BLaER1 (cell line): Measurements from ENCODE around the gene PLK5.
"Not testable (repeated sequence)": the region's sequence is repeated elsewhere in the genome, so short reads cannot be mapped to it uniquely, and the experiment has no call there.

ENCODE experiments used
- H3K27ac ChIP-seq: shearing (Covaris generic); formaldehyde crosslinking; 2 replicates; pipeline ENCODE4 v1.8.1; 2022
- H3K27me3 ChIP-seq: shearing (Covaris generic); formaldehyde crosslinking; 2 replicates; pipeline ENCODE4 v1.8.1; 2022
- H3K36me3 ChIP-seq: shearing (Covaris generic); formaldehyde crosslinking; 2 replicates; pipeline ENCODE4 v1.8.1; 2022
- H3K4me1 ChIP-seq: shearing (Covaris generic); formaldehyde crosslinking; 2 replicates; pipeline ENCODE4 v1.8.1; 2022
- H3K4me2 ChIP-seq: shearing (Covaris generic); formaldehyde crosslinking; 2 replicates; pipeline ENCODE4 v1.8.1; 2022
- H3K4me3 ChIP-seq: shearing (Covaris generic); formaldehyde crosslinking; 2 replicates; pipeline ENCODE4 v1.8.1; 2022
- H3K9ac ChIP-seq: shearing (Covaris generic); formaldehyde crosslinking; 2 replicates; pipeline ENCODE4 v1.8.1; 2022
- H3K9me3 ChIP-seq: shearing (Covaris generic); formaldehyde crosslinking; 2 replicates; pipeline ENCODE4 v1.8.1; 2022
- H4K20me1 ChIP-seq: shearing (Covaris generic); formaldehyde crosslinking; 2 replicates; pipeline ENCODE4 v1.8.1; 2022
- Cebpa-rat ChIP-seq: shearing (Covaris generic); IDR thresholded peaks from 2 replicates; pipeline ENCODE4 v1.8.1; 2022

The PLK5 gene

GRCh38 chr19:1523412-1524286 is at the start of gene PLK5:
Gene PLK5, plus strand, starts transcription at chr19:1524077. Its CDS starts 2,920 bp downstream, at chr19:1526997.
- Histone ChIP-seq H3K27ac (no peak within 1 kb of the TSS), H3K4me2 (no peak within 1 kb of the TSS), H4K20me1 (no peaks in the 10 kb centered on the region), H3K9ac (no peak within 1 kb of the TSS), H3K4me1 (peaks cover 27% of the 10 kb centered on the region), H3K27me3 (peaks cover 28% of the 10 kb centered on the region), H3K36me3 (no peaks in the 10 kb centered on the region), H3K9me3 (no peaks in the 10 kb centered on the region), H3K4me3 (no peak within 1 kb of the TSS)
- no peak for TF ChIP-seq Cebpa-rat

GRCh38 chr19:1474765-1475351 is 49.0 kb upstream of the PLK5 start:
- H3K27me3 ChIP-seq, result peaks cover 37% of the 10 kb centered on the region
- peaks cover 43% of the 10 kb centered on the region for H3K36me3 ChIP-seq
- H3K4me3 ChIP-seq, result no peak overlapping the region
- no peak overlapping the region for H3K9ac ChIP-seq
- H3K4me2 ChIP-seq, result no peak overlapping the region
- no peaks in the 10 kb centered on the region for H3K9me3 ChIP-seq
- H4K20me1 ChIP-seq, result peaks cover 88% of the 10 kb centered on the region
- no peak overlapping the region for H3K27ac ChIP-seq
- H3K4me1 ChIP-seq, result peaks cover 47% of the 10 kb centered on the region
- TF ChIP-seq Cebpa-rat, result no peak

- Histone ChIP-seq H4K20me1 (peaks cover 77% of the 10 kb centered on the region), H3K4me2 (no peak overlapping the region), H3K36me3 (peaks cover 43% of the 10 kb centered on the region), H3K27ac (no peak overlapping the region), H3K4me1 (peaks cover 47% of the 10 kb centered on the region), H3K9ac (no peak overlapping the region), H3K9me3 (no peaks in the 10 kb centered on the region), H3K27me3 (peaks cover 26% of the 10 kb centered on the region), H3K4me3 (no peak overlapping the region)
- no peak for TF ChIP-seq Cebpa-rat
Observed at GRCh38 chr19:1475751-1476437, 48.0 kb upstream of the PLK5 start.

GRCh38 chr19:1477056-1477455 is 46.8 kb upstream of the PLK5 start:
- peaks cover 43% of the 10 kb centered on the region for H3K36me3 ChIP-seq
- peaks cover 15% of the 10 kb centered on the region for H3K27me3 ChIP-seq
- not testable (repeated sequence) for H3K27ac ChIP-seq, H3K9me3 ChIP-seq, H3K9ac ChIP-seq, H3K4me3 ChIP-seq
- H3K4me2 ChIP-seq, result peak overlapping the region; percentile 95; the same call in 1 of the 2 replicates
- peaks cover 40% of the 10 kb centered on the region for H3K4me1 ChIP-seq
- H4K20me1 ChIP-seq, result peaks cover 66% of the 10 kb centered on the region

- peaks cover 45% of the 10 kb centered on the region for H4K20me1 ChIP-seq
- peak within 1 kb of the TSS; percentile 95 for H3K4me2 ChIP-seq
- H3K27me3 ChIP-seq, result no peaks in the 10 kb centered on the region
- H3K9me3 ChIP-seq, result no peaks in the 10 kb centered on the region
- peaks cover 34% of the 10 kb centered on the region for H3K36me3 ChIP-seq
- TF ChIP-seq Cebpa-rat, result no peak
- peak within 1 kb of the TSS; percentile 84 for H3K4me3 ChIP-seq
- peaks cover 36% of the 10 kb centered on the region for H3K4me1 ChIP-seq
- peak within 1 kb of the TSS; percentile 85 for H3K9ac ChIP-seq
- H3K27ac ChIP-seq, result peak within 1 kb of the TSS; percentile 82
Observed at GRCh38 chr19:1478934-1479707, 44.8 kb upstream of the PLK5 start, which contains the start of gene C19orf25. Gene C19orf25, minus strand, starts transcription at chr19:1479215. Its CDS starts 312 bp downstream, at chr19:1478903.

- H3K27me3 ChIP-seq, result no peaks in the 10 kb centered on the region
- no peak overlapping the region for H3K4me3 ChIP-seq
- H3K9ac ChIP-seq, result no peak overlapping the region
- H3K27ac ChIP-seq, result 0 out of 2 replicates have a peak overlapping the region, but pooled peaks have one; percentile 19
- H3K4me2 ChIP-seq, result peak overlapping the region; percentile 40
- H3K4me1 ChIP-seq, result peaks cover 36% of the 10 kb centered on the region
- no peak for TF ChIP-seq Cebpa-rat
- peaks cover 11% of the 10 kb centered on the region for H3K36me3 ChIP-seq
- peaks cover 23% of the 10 kb centered on the region for H4K20me1 ChIP-seq
- no peaks in the 10 kb centered on the region for H3K9me3 ChIP-seq
Observed at GRCh38 chr19:1481224-1481892, 42.5 kb upstream of the PLK5 start.

- Histone ChIP-seq H3K36me3 (peaks cover 9% of the 10 kb centered on the region; the same call in 1 of the 2 replicates), H3K27ac (no peak overlapping the region), H3K4me3 (no peak overlapping the region), H3K27me3 (no peaks in the 10 kb centered on the region), H3K9ac (no peak overlapping the region), H3K4me2 (no peak overlapping the region), H3K4me1 (peaks cover 36% of the 10 kb centered on the region), H3K9me3 (no peaks in the 10 kb centered on the region), H4K20me1 (peaks cover 17% of the 10 kb centered on the region)
- no peak for TF ChIP-seq Cebpa-rat
Observed at GRCh38 chr19:1481893-1482360, 42.0 kb upstream of the PLK5 start.

- Histone ChIP-seq H3K27ac (no peak overlapping the region), H3K9ac (no peak overlapping the region), H3K4me1 (peaks cover 30% of the 10 kb centered on the region), H3K4me3 (no peak overlapping the region), H3K9me3 (no peaks in the 10 kb centered on the region), H4K20me1 (peaks cover 11% of the 10 kb centered on the region), H3K4me2 (no peak overlapping the region), H3K27me3 (no peaks in the 10 kb centered on the region), H3K36me3 (peaks cover 5% of the 10 kb centered on the region; the same call in 1 of the 2 replicates)
- TF ChIP-seq Cebpa-rat, result no peak
Observed at GRCh38 chr19:1482361-1483130, 41.3 kb upstream of the PLK5 start.
